OCI-LY1 (cell line): ENCODE measurements around the gene TRAK1.
"Not testable (repeated sequence)": the region's sequence is repeated elsewhere in the genome, so short reads cannot be mapped to it uniquely, and the experiment has no call there.

ENCODE experiments used
- H2AFZ ChIP-seq: fragments of 200-600 bp; sonication (generic), shearing (Covaris generic); 2 replicates; pipeline ENCODE4 v1.6.0; 2014; ENCODE audit warnings: antibody characterized with exemption, mild to moderate bottlenecking, low read length
- H3F3A ChIP-seq: fragments of 200-600 bp; sonication (generic), shearing (Covaris generic); 2 replicates; pipeline ENCODE4 v1.6.0; 2014; ENCODE audit warnings: mild to moderate bottlenecking, antibody characterized with exemption, low read length, moderate library complexity; ENCODE audit not compliant: insufficient read depth
- H3K27ac ChIP-seq: fragments of 200-600 bp; sonication (generic); 2 replicates; pipeline ENCODE4 v1.5.1; 2014; ENCODE audit warnings: low read length, mixed run types, mild to moderate bottlenecking, low read depth; ENCODE audit not compliant: poor library complexity, severe bottlenecking
- H3K27me3 ChIP-seq: fragments of 200-600 bp; sonication (generic); 2 replicates; pipeline ENCODE4 v1.6.0; 2014; ENCODE audit warnings: antibody characterized with exemption, mild to moderate bottlenecking, low read length, moderate library complexity; ENCODE audit not compliant: insufficient read depth
- H3K36me3 ChIP-seq: fragments of 200-600 bp; sonication (generic); 2 replicates; pipeline ENCODE4 v1.6.1; 2014; ENCODE audit warnings: mild to moderate bottlenecking, antibody characterized with exemption, low read length, moderate library complexity, mixed read lengths; ENCODE audit not compliant: insufficient read depth
- H3K4me1 ChIP-seq: fragments of 200-600 bp; sonication (generic); 2 replicates; pipeline ENCODE4 v1.5.1; 2014; ENCODE audit warnings: mild to moderate bottlenecking, low read length, moderate library complexity; ENCODE audit not compliant: insufficient read depth, severe bottlenecking
- H3K4me2 ChIP-seq: fragments of 200-600 bp; sonication (generic), shearing (Covaris generic); 2 replicates; pipeline ENCODE4 v1.6.1; 2014; ENCODE audit warnings: low read length
- H3K4me3 ChIP-seq: fragments of 200-600 bp; sonication (generic); 2 replicates; pipeline ENCODE4 v1.5.1; 2014; ENCODE audit warnings: low read length, low read depth, mild to moderate bottlenecking, mixed read lengths; ENCODE audit not compliant: poor library complexity, severe bottlenecking
- H3K79me2 ChIP-seq: fragments of 200-600 bp; shearing (Covaris generic); 2 replicates; pipeline ENCODE4 v1.6.1; 2016; ENCODE audit warnings: mixed run types, low read length, mixed read lengths; ENCODE audit not compliant: insufficient read depth
- H3K9ac ChIP-seq: fragments of 200-600 bp; sonication (generic), shearing (Covaris generic); 2 replicates; pipeline ENCODE4 v1.6.1; 2014; ENCODE audit warnings: mild to moderate bottlenecking, low read length, mixed read lengths
- H3K9me2 ChIP-seq: fragments of 200-600 bp; sonication (generic), shearing (Covaris generic); 2 replicates; pipeline ENCODE4 v1.6.1; 2014; ENCODE audit warnings: low read depth, mild to moderate bottlenecking, low read length, mixed read lengths
- H3K9me3 ChIP-seq: fragments of 200-600 bp; shearing (Covaris generic); 2 replicates; pipeline ENCODE4 v1.6.1; 2014; ENCODE audit warnings: low read length, mixed read lengths
- H4K20me1 ChIP-seq: fragments of 200-600 bp; sonication (generic), shearing (Covaris generic); 2 replicates; pipeline ENCODE4 v1.6.0; 2016; ENCODE audit warnings: mild to moderate bottlenecking, low read length; ENCODE audit not compliant: insufficient read depth
- CTCF ChIP-seq: fragments of 200-600 bp; sonication (generic), shearing (Covaris generic); IDR thresholded peaks from 2 replicates; pipeline ENCODE4 v1.5.1; 2017; ENCODE audit warnings: mild to moderate bottlenecking, antibody characterized with exemption, low read length, moderate library complexity, mixed read lengths
- EZH2 ChIP-seq: fragments of 200-600 bp; sonication (generic), shearing (Covaris generic); IDR thresholded peaks from 2 replicates; pipeline ENCODE4 v1.8.0; 2017; ENCODE audit warnings: borderline replicate concordance, mixed run types, mild to moderate bottlenecking, antibody characterized with exemption, low read length, moderate library complexity, mixed read lengths

The TRAK1 gene

GRCh38 chr3:42043099-42043813 is 47.9 kb upstream of the TRAK1 start:
- Histone ChIP-seq H3K4me1 (peaks cover 70% of the 10 kb centered on the region), H3K27ac (peak overlapping the region; percentile 53), H3K27me3 (no peaks in the 10 kb centered on the region), H3K4me2 (no peak overlapping the region; the same call in 1 of the 2 replicates), H3K9me3 (no peaks in the 10 kb centered on the region), H4K20me1 (no peaks in the 10 kb centered on the region), H3F3A (no peaks in the 10 kb centered on the region), H3K4me3 (no peak overlapping the region), H3K9ac (no peak overlapping the region), H2AFZ (no peak overlapping the region), H3K79me2 (peaks cover 92% of the 10 kb centered on the region), H3K9me2 (no peaks in the 10 kb centered on the region), H3K36me3 (peaks cover 9% of the 10 kb centered on the region; the same call in 1 of the 2 replicates)
- TF ChIP-seq EZH2 (no peak), CTCF (no peak)

- Histone ChIP-seq H3K27me3 (no peaks in the 10 kb centered on the region), H3K79me2 (peaks cover 96% of the 10 kb centered on the region), H3K9me2 (no peaks in the 10 kb centered on the region), H3K4me1 (peaks cover 74% of the 10 kb centered on the region), H4K20me1 (no peaks in the 10 kb centered on the region), H2AFZ (no peak overlapping the region), H3F3A (no peaks in the 10 kb centered on the region), H3K4me3 (no peak overlapping the region), H3K36me3 (0 out of 2 replicates have a peak, but pooled peaks cover 2% of the 10 kb centered on the region), H3K27ac (no peak overlapping the region), H3K9me3 (no peaks in the 10 kb centered on the region), H3K4me2 (no peak overlapping the region), H3K9ac (no peak overlapping the region)
- no peak for TF ChIP-seq EZH2
- TF ChIP-seq CTCF: no peak
Measured at GRCh38 chr3:42045708-42046243, 45.4 kb upstream of the TRAK1 start.

GRCh38 chr3:42048526-42048925 is 42.6 kb upstream of the TRAK1 start:
- not testable (repeated sequence) for H3F3A ChIP-seq, H3K36me3 ChIP-seq, H3K9me3 ChIP-seq, H4K20me1 ChIP-seq, H2AFZ ChIP-seq, H3K9me2 ChIP-seq, H3K27me3 ChIP-seq
- peak overlapping the region; percentile 27; the same call in 1 of the 2 replicates for H3K9ac ChIP-seq
- H3K27ac ChIP-seq: peak overlapping the region; percentile 71
- peak overlapping the region; percentile 38; the same call in 1 of the 2 replicates for H3K4me2 ChIP-seq
- peaks cover 82% of the 10 kb centered on the region for H3K79me2 ChIP-seq
- peaks cover 86% of the 10 kb centered on the region for H3K4me1 ChIP-seq
- peak overlapping the region; percentile 9 for H3K4me3 ChIP-seq

- no peak overlapping the region for H3K4me2 ChIP-seq
- H3F3A ChIP-seq: no peaks in the 10 kb centered on the region
- no peaks in the 10 kb centered on the region for H3K9me2 ChIP-seq
- peaks cover 82% of the 10 kb centered on the region for H3K79me2 ChIP-seq
- H3K36me3 ChIP-seq: no peaks in the 10 kb centered on the region
- no peaks in the 10 kb centered on the region for H3K27me3 ChIP-seq
- no peaks in the 10 kb centered on the region for H4K20me1 ChIP-seq
- no peak overlapping the region for H3K9ac ChIP-seq
- peaks cover 85% of the 10 kb centered on the region for H3K4me1 ChIP-seq
- H3K27ac ChIP-seq: peak overlapping the region; percentile 31
- H3K9me3 ChIP-seq: no peaks in the 10 kb centered on the region
- no peak overlapping the region for H2AFZ ChIP-seq
- TF ChIP-seq CTCF: no peak
- TF ChIP-seq EZH2: no peak
- H3K4me3 ChIP-seq: no peak overlapping the region
Measured at GRCh38 chr3:42050126-42050525, 41.0 kb upstream of the TRAK1 start.
